C4-2B (cell line): ENCODE results near the gene RAPGEF3.

Experiments
- H3K27ac ChIP-seq: fragments of 450-650 bp; 2 replicates; pipeline ENCODE4 v1.5.1; 2017
- CTCF ChIP-seq: fragments of 450-650 bp; conservative IDR thresholded peaks from 2 replicates; pipeline ENCODE4 v1.5.1; 2017; ENCODE audit warnings: mild to moderate bottlenecking
- ZFX ChIP-seq: fragments of 450-650 bp; IDR thresholded peaks from 2 replicates; pipeline ENCODE4 v1.6.1; 2017

RAPGEF3 gene

DNA sequence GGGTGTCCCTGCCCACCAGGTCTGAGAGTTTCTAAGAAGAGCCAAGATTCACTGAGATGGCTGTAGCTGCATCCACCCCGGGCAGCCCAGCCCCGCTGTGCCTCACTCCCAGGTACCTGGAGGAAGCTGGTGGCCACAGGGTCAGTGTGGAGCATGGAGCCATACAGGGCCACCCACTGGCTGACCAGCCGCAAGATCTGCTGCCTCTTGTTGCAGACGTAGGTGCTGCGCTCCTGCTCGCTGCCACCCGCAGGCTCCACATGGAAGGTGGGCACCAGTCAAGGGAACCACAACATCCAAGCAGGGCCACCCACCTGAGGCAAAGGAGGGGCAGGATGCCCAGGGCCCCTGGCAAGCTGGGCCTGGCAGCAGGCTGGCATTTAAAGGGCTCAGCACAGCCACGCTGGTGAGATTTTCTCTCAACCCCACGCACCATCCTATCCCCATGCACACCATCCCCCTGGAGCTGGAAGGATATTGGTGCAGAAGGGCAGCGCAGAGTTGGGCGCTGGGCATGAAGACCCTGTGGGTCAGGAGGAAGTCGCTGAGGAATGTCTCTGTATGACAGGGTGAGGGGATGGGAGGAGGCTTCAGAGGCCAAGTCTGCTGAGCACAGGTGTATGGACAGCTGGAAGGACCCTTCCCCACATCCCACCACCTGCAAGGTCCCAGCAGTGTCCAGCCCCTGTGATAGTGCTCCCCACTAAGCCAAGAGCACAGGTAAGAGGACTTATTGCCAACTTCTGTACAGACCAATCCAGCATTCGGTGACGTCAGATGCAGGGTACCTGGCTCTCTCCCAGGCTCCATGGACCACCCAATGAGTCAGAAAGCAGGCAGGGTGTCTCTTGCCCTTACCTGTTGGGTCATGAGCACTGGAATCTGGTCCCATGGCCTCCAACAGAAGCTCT lies 10.8 kb downstream of the RAPGEF3 start:
- TF ChIP-seq CTCF (no peak), ZFX (no peak)
- H3K27ac ChIP-seq, result no peak overlapping the region

- no peak for TF ChIP-seq ZFX
- TF ChIP-seq CTCF, result no peak
- no peak overlapping the region for H3K27ac ChIP-seq
Measured at GRCh38 chr12:47747126-47747525, 11.6 kb downstream of the RAPGEF3 start.

DNA sequence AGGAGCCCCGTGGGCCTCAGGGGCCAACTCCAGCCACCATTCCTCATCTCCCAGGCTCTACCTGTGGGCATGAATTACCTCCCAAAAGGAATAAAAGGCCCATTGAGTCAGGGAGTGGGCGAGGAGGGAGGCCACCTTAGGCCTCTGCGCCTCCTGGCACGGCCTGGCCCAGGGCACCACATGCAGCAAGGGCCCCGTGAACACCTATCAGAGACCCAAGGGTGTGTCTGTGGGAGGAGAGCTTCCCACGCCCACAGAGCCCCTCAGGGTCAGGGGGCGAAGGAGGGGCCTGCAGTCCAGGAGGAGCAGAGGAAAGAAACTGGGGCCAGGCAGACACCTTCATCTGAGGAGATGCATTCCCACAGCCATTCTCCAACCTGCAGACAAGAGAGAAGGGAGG lies 12.2 kb downstream of the RAPGEF3 start:
- no peak for TF ChIP-seq CTCF
- TF ChIP-seq ZFX, result no peak
- no peak overlapping the region for H3K27ac ChIP-seq

GRCh38 chr12:47746073-47746472 lies 12.6 kb downstream of the RAPGEF3 start:
- TF ChIP-seq CTCF (no peak), ZFX (no peak)
- no peak overlapping the region for H3K27ac ChIP-seq

DNA sequence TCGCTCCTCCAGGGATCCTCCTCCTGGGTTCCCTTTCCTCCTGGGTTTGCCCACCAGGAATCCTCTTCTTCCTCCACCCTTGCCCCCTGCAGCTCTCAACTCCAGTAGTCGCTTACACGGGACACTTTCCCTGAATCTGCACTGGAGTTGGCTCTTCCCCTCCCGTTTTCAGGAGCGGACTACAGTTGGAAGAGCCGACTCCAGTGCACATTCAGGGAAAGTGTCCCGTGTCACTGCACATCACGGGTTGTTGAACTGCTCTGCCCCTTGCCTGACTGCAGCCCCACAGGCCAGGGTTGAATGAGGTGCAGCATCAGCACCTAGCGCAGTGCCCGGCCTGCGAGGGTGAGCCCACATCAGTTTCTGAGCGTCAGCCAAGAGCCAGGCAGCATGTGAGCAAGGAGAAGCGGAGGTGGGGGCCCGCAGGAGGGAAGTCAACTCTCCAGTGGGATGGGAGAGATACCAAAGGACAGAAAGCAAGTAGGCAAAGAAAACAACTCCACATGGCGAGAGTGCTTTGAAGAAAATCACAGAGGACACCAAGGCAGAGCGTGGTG lies 13.1 kb downstream of the RAPGEF3 start:
- no peak for TF ChIP-seq ZFX
- TF ChIP-seq CTCF, result no peak
- H3K27ac ChIP-seq, result no peak overlapping the region

DNA sequence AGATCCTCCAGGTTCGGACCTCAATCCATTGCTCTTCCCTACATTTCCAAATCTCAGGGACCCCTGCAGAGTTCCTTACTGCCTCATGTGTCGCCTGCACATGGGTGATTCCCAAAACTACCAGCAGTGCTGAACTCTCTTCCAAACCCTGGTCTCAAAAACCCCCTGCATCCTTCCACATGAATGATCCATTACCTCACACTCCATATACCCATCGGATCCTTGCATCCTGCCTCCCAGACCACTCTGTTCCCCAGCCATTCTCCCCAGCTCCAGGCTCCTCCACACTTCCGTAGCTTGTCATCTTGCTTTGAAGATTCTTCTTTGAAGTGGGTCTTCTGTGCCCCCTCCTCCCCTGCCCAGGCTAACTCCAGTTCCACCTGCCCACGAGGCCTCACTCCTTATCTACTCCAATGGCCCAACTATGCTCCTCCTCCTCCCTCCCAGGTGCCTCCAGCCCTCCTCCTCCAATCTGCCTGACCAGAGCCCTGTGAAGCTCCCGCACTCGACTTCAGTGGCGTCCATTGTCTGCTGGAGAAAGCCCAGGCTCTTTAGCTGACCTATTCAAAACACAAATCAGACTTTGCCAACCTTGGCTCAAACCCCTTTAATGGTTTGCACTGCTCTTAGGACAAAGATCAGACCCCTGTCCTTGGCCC lies 13.8 kb downstream of the RAPGEF3 start:
- no peak overlapping the region for H3K27ac ChIP-seq
- no peak for TF ChIP-seq CTCF
- no peak for TF ChIP-seq ZFX

- no peak overlapping the region for H3K27ac ChIP-seq
- TF ChIP-seq ZFX (no peak), CTCF (peak; percentile 93)
Measured at GRCh38 chr12:47744005-47744651, 14.6 kb downstream of the RAPGEF3 start.
